ENCODE results near the gene TXN2. TPM values are rescaled to one million over a fixed set of nuclear protein-coding genes. Genes with fewer than 3 reads are reported as not detected.

Gene TXN2
- total RNA-seq, 1 experiment from 2014 or later = 87.0 TPM

- ATAC-seq (peak; percentile 56), DNase-seq (ENCODE audit: low read depth, low spot score) (no peak)
- H3K27me3 ChIP-seq (ENCODE audit: insufficient read depth, low read length) = no peaks in the 10 kb centered on the region
- TF ChIP-seq, protein P1, sequence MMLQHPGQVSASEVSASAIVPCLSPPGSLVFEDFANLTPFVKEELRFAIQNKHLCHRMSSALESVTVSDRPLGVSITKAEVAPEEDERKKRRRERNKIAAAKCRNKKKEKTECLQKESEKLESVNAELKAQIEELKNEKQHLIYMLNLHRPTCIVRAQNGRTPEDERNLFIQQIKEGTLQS (IDR thresholded peaks at IDR 0.05) = no peak
- TF ChIP-seq EGR1 (IDR thresholded peaks at IDR 0.05; ENCODE audit: low read depth) (no peak), ZNF274 (IDR thresholded peaks at IDR 0.05; ENCODE audit: low read depth, low read length) (no peak), FOSL1 (IDR thresholded peaks at IDR 0.05; ENCODE audit: low read depth) (no peak), SP1 (IDR thresholded peaks at IDR 0.05; ENCODE audit: low read depth) (no peak), RAD21 (IDR thresholded peaks at IDR 0.05; ENCODE audit: low read depth) (no peak), ZFX (IDR thresholded peaks at IDR 0.05) (no peak), TCF7L2 (IDR thresholded peaks at IDR 0.05; ENCODE audit: borderline replicate concordance, extremely low read depth, insufficient read depth, insufficient read length) (no peak), REST (IDR thresholded peaks at IDR 0.05; ENCODE audit: low read depth) (no peak), CBX3 (IDR thresholded peaks at IDR 0.05; ENCODE audit: low read depth) (no peak), EZH2 (IDR thresholded peaks at IDR 0.05) (no peak), POLR2A (IDR thresholded peaks at IDR 0.05; ENCODE audit: borderline replicate concordance, extremely low read depth, insufficient read depth, insufficient read length) (no peak), ELF1 (IDR thresholded peaks at IDR 0.05; ENCODE audit: borderline replicate concordance, low read depth) (no peak), POLR2AphosphoS5 (IDR thresholded peaks at IDR 0.05; ENCODE audit: low read depth, low read length) (no peak), YY1 (IDR thresholded peaks at IDR 0.05; ENCODE audit: extremely low read depth, insufficient replicate concordance, low read depth, low read length) (no peak)
- TF ChIP-seq, protein P2, sequence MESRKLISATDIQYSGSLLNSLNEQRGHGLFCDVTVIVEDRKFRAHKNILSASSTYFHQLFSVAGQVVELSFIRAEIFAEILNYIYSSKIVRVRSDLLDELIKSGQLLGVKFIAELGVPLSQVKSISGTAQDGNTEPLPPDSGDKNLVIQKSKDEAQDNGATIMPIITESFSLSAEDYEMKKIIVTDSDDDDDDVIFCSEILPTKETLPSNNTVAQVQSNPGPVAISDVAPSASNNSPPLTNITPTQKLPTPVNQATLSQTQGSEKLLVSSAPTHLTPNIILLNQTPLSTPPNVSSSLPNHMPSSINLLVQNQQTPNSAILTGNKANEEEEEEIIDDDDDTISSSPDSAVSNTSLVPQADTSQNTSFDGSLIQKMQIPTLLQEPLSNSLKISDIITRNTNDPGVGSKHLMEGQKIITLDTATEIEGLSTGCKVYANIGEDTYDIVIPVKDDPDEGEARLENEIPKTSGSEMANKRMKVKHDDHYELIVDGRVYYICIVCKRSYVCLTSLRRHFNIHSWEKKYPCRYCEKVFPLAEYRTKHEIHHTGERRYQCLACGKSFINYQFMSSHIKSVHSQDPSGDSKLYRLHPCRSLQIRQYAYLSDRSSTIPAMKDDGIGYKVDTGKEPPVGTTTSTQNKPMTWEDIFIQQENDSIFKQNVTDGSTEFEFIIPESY (IDR thresholded peaks at IDR 0.05; ENCODE audit: extremely low read depth, insufficient replicate concordance, low read length) = no peak
- H3K79me2 ChIP-seq (ENCODE audit: insufficient read depth, low read length) = no peaks in the 10 kb centered on the region
- no peaks in the 10 kb centered on the region for H3K9me2 ChIP-seq (ENCODE audit: insufficient read depth)
- POLR2A ChIA-PET = no interaction called here
- intact Hi-C loops (cut with micrococcal nuclease) = no loop called here
- no peaks in the 10 kb centered on the region for H3K36me3 ChIP-seq (ENCODE audit: control insufficient read depth in 1 of 2, insufficient read depth in 2 of 2, low read length in 2 of 2)
- no peaks in the 10 kb centered on the region for H4K20me1 ChIP-seq (ENCODE audit: insufficient read depth)
- CTCF ChIA-PET = no interaction called here
- H3K4me1 ChIP-seq (ENCODE audit: control insufficient read depth in 1 of 2, insufficient read depth in 2 of 2, low read length in 2 of 2) = peaks cover 20 to 32% of the 10 kb centered on the region in 2 experiments; a peak in 3 of 4 replicates
- no TSS peak for BruUV-seq (replicated peaks)
- H3K9me3 ChIP-seq (ENCODE audit: control insufficient read depth in 1 of 2, insufficient read depth in 1 of 2, low read depth in 1 of 2, low read length in 2 of 2) = no peaks in the 10 kb centered on the region
- no peak overlapping the region for H3K4me3 ChIP-seq (replicated peaks in 1 of 2; ENCODE audit: low read depth in 1 of 2, low read length in 2 of 2)
- RAD21 ChIA-PET (ENCODE audit: low non-redundant PET in 1 of 2, low total read pairs in 2 of 2, uncharacterized antibody in 2 of 2, unreplicated experiment in 2 of 2) = no interaction called here
- H3K4me2 ChIP-seq (ENCODE audit: low read length) = peak overlapping the region; percentile 39
- H3K27ac ChIP-seq (ENCODE audit: low read depth, low read length) = no peak overlapping the region
- H3K9ac ChIP-seq (ENCODE audit: low read length) = peak overlapping the region; percentile 42; the same call in 1 of the 2 replicates
- peak overlapping the region; percentile 80 for H2AFZ ChIP-seq (ENCODE audit: low read depth, low read length, poor library complexity, severe bottlenecking)
Observed at GRCh38 chr22:36417281-36417686, 64.2 kb downstream of the TXN2 start.
